ENCODE measurements around the gene TMEM54. TPM values are rescaled to one million over a fixed set of nuclear protein-coding genes. Genes with fewer than 3 reads are reported as not detected.

TMEM54 gene
- polyA plus RNA-seq, 12 donors: 3.2 to 23.9 (median 5.4) TPM; not detected in 1

DNA sequence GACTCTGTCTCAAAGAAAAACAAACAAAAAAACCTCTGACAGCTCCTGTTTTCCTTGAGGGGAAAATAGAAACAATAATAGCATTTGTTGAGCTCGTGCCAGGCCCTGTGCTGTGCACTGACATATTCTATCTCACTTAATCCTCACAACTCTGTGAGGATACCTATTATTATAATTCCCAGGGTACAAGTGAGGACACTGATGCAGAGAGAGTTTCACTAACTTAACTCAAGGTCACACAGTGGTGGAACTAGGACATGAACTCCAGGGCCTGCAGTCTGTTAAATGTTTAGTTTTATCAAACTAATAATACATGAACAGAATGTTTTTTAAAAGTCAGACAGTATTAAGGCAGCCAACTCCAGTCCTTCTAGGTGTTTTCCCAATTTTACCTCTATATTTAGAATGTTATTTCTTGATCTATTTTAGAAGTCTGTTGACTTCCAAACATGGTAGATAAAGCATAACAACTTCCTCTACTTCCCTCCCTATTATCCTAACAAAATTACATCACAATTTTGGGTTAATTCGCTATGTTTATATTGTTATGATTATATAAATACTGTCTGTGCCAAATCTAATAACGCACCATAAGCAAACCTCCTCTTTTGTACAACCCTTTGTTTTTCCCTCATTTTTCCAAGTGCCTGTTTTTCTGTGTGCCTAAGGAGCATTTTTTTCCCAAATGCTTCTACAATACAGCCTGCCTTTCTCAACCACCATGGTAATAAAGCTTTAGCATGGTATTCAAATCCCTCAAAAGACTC lies 35.4 kb downstream of the TMEM54 start:
- DNase-seq: no peak

GRCh38 chr1:32864375-32865019 lies 36.7 kb downstream of the TMEM54 start:
- no peak for DNase-seq

- no peak for DNase-seq
Observed at GRCh38 chr1:32863881-32864245, 37.3 kb downstream of the TMEM54 start.

- DNase-seq: no peak
Observed at GRCh38 chr1:32863218-32863880, 37.8 kb downstream of the TMEM54 start.

DNA sequence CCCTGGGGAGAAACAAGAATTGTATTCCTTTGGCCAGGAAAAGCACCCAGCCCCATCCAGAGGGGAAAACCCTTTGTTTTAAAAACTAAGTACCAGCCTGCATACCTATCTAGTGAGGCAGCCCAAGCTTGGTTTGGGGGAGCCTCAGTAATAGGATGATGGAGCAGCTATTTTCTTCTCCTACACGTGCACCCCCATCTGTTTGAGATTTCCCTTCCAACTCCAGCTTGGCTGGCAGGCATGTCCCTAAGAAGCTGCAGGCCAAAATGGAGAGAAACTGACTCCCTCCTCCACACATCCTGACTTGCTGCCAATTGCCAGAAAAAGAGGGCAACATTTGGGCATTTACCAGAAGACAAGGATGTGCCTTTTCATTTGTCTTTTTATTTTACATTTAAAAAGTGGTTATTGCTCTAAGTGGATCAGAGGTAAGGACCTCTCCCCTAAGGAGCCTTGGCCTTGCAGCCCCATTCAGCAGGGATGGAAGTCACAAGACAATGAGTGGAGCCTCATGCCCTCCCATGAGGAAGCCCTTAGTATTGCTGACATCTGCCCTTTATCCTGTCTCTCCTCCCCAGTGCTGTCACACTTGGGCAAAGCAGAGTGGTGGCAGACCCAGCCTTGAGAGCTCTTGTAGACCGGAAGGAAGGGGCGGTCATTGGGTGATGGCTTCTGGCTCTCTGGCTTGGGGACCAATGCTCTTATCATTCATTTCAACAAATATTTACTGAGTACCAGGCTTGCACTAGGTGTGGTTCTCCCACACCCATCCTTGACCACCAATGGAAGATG lies 39.1 kb downstream of the TMEM54 start:
- DNase-seq: no peak

DNA sequence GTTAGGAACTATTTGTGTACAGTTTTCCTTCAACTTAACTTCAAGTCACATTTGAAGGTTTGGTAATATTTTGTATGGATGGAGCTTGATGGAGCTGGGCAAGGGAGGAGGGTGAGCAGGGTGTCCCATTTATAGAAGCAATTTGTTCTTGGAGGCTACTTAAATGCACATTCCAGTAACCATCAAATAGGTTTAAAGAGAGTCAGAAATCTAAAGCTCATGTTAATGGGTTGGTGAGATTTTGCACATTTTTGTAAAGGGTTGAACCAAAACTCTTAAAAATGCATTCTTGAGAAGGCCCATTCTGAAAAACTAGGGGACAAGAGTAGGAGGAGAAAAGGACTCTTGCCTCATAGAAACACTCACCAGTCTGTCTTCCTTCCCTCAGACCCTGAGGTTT lies 40.6 kb downstream of the TMEM54 start:
- DNase-seq: no peak

GRCh38 chr1:32859915-32860314 lies 41.3 kb downstream of the TMEM54 start:
- DNase-seq: no peak

GRCh38 chr1:32858791-32859190 lies 42.4 kb downstream of the TMEM54 start:
- DNase-seq: no peak

GRCh38 chr1:32858136-32858535 lies 43.1 kb downstream of the TMEM54 start:
- DNase-seq: no peak

GRCh38 chr1:32855861-32856617 lies 45.1 kb downstream of the TMEM54 start:
- no peak for DNase-seq

DNA sequence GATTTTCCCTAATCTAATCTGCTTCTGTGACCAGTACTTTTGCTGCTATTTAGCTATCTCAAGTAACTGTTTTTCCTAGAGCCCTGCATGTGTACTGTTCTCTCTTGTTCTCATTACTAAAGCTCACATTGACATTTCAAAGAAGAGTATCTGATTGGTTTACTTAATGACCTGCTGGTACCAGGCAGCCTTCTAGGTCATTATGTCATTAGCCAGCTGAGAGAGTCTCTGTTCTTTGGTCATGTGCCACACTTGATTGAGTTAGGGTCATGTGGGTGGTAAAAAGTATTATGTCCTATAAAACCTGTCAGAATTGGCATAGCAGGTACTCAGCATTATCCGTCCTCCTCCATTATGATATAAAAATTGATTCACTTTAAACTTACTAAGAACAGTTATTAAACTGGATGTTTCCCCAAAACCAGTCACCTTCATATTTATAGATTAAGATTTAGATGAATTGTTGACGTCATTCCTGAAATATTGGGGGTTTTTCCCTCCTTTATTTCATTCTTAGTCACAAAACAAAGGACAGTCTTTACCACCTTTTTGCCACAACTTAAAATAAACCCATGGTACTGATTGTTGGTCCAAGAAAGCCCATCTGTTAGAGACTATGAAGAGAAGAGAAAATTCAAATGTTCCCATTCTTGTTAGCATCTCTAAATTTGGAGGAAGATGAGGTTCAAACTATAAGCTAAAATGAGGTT lies 52.7 kb downstream of the TMEM54 start:
- DNase-seq: no peak

Other genes with a start within 250 kb of the TMEM54 start
- gene SYNC, start 198.6 kb downstream of the TMEM54 start, polyA plus RNA-seq (ENCODE audit: insufficient read length in 12 of 12): 10 to 100 TPM in 11 of 12 donors, not detected in 1; 19.0 to 54.9 (median 37.0) TPM
- 10 to 100 TPM in 11 of 12 donors, not detected in 1; 37.5 to 60.7 (median 45.4) TPM for gene YARS1, start 84.0 kb downstream of the TMEM54 start, polyA plus RNA-seq (ENCODE audit: insufficient read length in 12 of 12)
- gene S100PBP, start 83.7 kb downstream of the TMEM54 start, polyA plus RNA-seq (ENCODE audit: insufficient read length in 12 of 12): 10 to 100 TPM in 11 of 12 donors, not detected in 1; 20.5 to 45.4 (median 28.1) TPM
- gene FNDC5, start 30.5 kb downstream of the TMEM54 start, polyA plus RNA-seq (ENCODE audit: insufficient read length in 12 of 12): 100 to 1,000 TPM; 122 to 612 (median 192) TPM
- 1 to 10 TPM in 1 of 12 donors, under 1 TPM in 8, not detected in 3; 0.22 to 1.4 (median 0.32) TPM for gene HPCA, start 14.9 kb downstream of the TMEM54 start, polyA plus RNA-seq (ENCODE audit: insufficient read length in 12 of 12)
- gene RNF19B, start 63.4 kb upstream of the TMEM54 start, polyA plus RNA-seq (ENCODE audit: insufficient read length in 12 of 12): 10 to 100 TPM in 3 of 12 donors, 1 to 10 TPM in 8, not detected in 1; 6.8 to 19.2 (median 8.8) TPM
- gene AK2, start 135.5 kb upstream of the TMEM54 start, polyA plus RNA-seq (ENCODE audit: insufficient read length in 12 of 12): 100 to 1,000 TPM in 10 of 12 donors, 10 to 100 TPM in 1, not detected in 1; 99.0 to 163 (median 125) TPM
- 1 to 10 TPM in 11 of 12 donors, not detected in 1; 3.3 to 9.9 (median 5.0) TPM for gene AZIN2, start 179.8 kb upstream of the TMEM54 start, polyA plus RNA-seq (ENCODE audit: insufficient read length in 12 of 12)

Measured in muscle of arm (tissue), 12 donors.